GM19023 (cell line): Measurements from ENCODE around the gene GH1.
"Not testable (repeated sequence)": the region's sequence is repeated elsewhere in the genome, so short reads cannot be mapped to it uniquely, and the experiment has no call there.

Source experiments
- ATAC-seq: cut with Tn5 transposase; IDR thresholded peaks from one replicate; pipeline ENCODE4 v1.9.1; 2021; ENCODE audit warnings: mild to moderate bottlenecking, moderate library complexity; ENCODE audit not compliant: unreplicated experiment

GH1 gene

DNA sequence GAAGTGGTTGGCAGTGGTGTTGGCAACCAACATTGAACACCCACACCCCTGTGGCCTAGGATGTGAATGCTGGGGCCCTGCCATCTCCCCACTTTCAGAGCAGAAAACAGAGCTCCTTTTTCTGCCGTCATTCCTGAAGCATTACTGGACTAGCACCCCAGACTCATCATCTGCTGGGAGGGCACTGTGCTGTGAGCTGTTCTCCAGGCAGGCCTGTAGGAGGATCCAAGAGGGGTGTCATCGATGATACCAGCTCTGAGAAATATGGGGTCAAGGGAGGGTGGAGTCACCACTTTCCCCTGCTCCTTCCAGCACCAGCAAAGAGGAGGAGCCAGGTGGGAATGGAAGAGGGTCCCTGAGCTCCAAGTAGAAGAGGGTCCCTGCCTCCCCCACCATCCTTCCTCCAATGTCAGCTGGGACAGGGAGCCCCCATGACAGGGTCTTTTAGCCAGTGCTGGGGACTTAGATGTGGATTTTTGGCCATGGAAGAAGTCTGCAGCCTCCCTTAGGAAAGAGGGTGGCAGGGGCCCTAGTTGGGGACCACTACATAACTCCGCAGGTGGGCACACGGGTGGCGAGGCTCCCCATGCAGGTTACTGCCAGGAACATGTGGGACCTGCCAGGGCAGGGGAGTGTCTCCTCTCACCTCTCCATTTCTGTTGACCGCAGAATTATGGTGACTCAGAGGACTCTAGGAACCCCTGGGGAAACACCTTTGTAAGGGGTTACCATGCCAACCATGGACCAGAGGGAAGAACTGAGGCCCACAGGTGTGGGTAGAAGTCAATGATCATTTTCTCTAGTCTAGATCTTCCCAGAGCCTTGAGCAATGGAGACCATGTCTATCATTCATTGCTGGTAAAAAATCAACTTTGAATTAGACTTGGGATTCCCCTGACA lies 19.5 kb downstream of the GH1 start:
- ATAC-seq, result not testable (repeated sequence)

DNA sequence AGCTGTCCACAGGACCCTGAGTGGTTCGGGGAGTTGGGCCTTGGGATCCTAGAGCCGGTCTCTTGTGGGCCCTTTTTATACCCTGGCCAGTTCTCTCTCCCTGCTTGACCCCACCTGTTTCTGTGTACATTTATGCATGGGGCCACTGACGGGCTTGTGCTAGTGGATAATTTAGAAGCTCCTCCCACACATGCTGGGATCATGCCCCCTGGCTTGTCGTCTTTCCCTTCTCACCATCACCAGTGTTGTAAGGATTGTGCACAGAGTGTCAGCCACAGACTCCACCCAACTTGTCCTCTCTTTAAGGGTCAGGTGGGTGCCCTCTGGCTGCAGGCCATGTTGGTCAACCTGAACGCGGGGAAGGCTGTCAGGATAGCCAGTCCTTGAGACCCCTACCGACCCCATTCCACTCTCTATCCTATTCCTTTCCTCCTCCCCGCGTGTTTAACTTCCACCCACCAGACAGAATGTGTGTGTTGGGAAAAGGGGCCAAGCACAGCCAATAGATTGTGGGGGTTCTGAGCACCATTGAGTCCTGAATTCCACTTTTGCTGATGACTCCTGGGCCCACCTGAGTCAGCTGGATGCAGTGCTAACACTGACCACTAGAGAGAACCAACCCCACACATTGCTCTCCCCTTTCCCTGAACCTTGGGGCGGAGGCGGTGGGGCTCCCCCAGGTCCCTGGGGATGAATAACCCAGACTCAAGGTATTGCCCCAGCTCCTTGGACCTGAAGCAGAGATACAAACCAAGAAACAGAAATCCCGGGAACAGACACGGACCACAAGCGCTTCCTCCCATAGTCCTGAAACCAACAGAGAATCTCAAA lies 21.9 kb downstream of the GH1 start, which contains the start of gene CSH1:
TSS of gene CSH1 (minus strand) at position 51 of the 831 bp plus-strand sequence. CDS start 63 bp downstream, outside the sequence.
- ATAC-seq, result not testable (repeated sequence)

- ATAC-seq, result not testable (repeated sequence)
These were observed 23.8 kb downstream of the GH1 start for GRCh38 chr17:63894821-63895220.

DNA sequence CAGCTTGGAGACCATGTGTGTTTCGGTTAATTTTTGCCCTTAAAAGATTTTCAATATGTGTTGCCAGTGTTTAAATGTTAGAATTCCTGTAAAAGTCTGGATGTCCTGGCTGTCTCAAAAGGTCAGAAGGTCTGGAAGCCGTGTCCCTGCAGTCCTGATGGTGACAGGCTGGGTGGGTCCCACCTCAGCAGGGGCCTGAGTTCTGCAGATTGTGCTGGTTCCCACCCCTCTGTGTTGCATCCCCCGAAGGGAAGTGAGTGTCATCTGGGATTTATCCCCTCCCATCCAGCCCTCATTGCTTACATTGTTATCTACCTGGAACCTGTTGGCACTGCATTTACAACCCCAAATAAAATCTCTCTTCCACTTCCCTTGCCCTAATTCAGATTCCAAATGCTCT lies 24.6 kb downstream of the GH1 start:
- ATAC-seq, result not testable (repeated sequence)

- not testable (repeated sequence) for ATAC-seq
These were observed 26.2 kb downstream of the GH1 start for GRCh38 chr17:63892316-63893037.

DNA sequence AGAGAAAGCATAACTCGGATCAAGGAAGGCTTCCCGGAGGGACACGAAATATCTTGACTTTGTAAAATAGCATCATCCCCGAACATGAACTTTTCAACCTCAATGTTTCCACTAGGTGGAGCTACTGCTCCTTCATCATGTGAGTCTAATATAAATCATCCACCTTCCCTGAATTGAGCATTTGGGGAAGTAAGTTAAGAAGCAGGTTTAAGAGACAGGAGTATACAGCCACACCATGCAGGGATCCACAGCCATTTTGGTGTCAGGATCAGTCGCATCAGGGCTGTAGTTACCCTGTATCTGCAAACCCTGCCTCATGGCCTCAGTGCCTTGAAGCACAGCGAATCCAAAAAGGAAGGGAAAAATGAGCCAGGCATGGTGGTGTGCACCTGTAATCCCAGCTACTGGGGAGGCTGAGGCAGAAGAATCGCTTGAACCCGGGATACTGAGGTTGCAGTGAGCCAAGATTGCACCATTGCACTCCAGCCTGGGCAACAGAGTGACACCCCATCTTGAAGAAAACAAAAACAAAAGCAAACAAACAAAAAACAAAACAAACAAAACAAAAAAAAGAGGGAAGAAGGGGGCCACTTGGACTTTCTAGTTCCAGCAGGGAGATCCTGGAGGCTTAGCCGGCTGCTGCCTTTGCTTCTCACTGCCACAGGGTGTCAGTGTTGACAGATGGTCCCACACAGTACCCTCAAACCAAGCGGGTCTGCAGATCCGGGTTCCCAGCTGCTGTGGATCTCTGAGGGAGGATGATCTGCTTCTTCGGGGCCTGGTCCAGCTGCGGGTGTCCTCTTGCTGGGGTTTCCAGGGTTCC lies 29.4 kb downstream of the GH1 start:
- not testable (repeated sequence) for ATAC-seq

DNA sequence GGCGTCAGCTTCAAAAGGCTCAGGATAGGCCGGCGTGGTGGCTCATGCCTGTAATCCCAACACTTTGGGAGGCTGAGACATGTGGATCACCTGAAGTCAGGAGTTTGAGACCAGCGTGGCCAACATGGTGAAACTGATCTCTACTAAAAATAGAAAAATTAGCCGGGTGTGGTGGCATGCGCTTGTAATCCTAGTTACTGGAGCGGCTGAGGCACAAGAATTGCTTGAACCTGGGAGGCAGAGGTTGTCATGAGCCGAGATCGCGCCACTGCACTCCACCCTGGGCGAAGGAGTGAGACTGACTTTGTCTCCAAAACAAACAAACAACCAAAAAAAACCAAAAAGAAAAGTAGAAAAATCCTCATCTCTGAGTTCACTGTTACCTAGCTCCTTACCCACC lies 33.5 kb downstream of the GH1 start:
- not testable (repeated sequence) for ATAC-seq

DNA sequence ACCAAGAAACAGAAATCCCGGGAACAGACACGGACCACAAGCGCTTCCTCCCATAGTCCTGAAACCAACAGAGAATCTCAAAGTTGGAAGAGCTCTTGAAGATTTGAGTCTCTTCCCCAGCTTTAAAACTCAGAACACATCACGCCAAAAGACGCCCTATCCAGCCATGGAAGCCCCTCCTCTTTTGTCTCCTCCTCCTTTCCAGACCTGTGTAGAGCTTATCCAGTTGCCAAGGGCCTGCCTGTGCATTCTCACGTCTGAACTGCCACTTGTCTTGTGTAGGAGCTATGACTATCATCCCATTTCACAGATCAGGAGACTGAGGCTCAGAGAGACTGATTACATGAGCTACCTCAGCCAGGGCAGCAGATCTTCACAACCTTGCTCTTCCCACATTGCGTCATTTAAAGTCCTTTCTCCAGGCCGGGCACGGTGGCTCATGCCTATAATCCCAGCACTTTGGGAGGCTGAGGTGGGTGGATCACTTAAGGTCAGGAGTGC lies 36.0 kb downstream of the GH1 start:
- not testable (repeated sequence) for ATAC-seq

DNA sequence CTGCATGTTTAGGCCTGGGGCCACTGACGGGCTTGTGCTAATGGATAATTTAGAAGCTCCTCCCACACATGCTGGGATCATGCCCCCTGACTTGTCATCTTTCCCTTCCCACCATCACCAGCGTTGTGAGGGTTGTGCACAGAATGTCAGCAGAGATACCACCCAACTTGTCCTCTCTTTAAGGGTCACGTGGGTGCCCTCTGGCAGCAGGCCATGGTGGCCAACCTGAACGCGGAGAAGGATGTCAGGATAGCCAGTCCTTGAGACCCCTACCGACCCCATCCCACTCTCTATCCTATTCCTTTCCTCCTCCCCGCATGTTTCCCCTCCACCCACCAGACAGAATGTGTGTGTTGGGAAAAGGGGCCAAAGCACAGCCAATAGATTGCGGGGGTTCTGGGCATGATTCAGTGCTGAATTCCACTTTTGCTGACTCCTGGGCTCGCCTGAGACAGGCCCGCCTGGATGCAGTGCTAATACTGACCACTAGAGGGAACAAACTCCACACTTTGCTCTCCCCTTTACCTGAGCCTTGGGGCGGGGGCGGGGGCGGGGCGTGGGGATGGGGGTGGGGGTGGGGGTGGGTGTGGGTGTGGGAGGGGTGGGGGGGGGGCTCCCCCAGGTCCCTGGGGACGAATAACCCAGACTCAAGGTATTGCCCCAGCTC lies 36.6 kb downstream of the GH1 start, which contains the start of gene GH2:
TSS of gene GH2 (minus strand) at position 10 of the 667 bp plus-strand sequence. CDS start 143 bp downstream, outside the sequence.
- ATAC-seq, result no peak

GRCh38 chr17:63881337-63881736 lies 37.3 kb downstream of the GH1 start:
- ATAC-seq, result not testable (repeated sequence)

DNA sequence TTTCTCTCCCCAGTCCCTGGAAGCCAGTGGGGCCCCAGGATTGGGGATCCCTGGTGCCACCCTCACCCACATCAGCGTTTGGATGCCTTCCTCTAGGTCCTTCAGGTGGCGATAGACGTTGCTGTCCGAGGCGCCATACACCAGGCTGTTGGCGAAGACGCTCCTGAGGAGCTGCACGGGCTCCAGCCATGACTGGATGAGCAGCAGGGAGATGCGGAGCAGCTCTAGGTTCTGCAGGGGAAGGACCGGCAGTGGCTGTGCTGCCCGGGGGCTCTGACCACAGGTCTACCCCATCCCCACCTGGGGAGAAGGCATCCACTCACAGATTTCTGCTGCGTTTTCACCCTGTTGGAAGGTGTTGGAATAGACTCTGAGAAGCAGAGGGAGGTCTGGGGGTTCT lies 37.9 kb downstream of the GH1 start:
- no peak for ATAC-seq

GRCh38 chr17:63878413-63878812 lies 40.2 kb downstream of the GH1 start:
- ATAC-seq, result not testable (repeated sequence)

DNA sequence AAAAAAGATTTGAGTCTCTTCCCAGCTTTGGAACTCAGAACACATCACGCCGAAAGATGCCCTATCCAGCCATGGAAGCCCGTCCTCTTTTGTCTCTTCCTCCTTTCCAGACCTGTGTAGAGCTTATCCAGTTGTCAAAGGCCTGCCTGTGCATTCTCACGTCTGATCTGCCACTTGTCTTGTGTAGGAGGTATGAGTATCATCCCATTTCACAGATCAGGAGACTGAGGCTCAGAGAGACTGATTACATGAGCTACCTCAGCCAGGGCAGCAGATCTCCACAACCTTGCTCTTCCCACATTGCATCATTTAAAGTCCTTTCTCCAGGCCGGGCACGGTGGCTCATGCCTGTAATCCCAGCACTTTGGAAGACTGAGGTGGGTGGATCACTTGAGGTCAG lies 43.9 kb downstream of the GH1 start:
- ATAC-seq, result not testable (repeated sequence)

DNA sequence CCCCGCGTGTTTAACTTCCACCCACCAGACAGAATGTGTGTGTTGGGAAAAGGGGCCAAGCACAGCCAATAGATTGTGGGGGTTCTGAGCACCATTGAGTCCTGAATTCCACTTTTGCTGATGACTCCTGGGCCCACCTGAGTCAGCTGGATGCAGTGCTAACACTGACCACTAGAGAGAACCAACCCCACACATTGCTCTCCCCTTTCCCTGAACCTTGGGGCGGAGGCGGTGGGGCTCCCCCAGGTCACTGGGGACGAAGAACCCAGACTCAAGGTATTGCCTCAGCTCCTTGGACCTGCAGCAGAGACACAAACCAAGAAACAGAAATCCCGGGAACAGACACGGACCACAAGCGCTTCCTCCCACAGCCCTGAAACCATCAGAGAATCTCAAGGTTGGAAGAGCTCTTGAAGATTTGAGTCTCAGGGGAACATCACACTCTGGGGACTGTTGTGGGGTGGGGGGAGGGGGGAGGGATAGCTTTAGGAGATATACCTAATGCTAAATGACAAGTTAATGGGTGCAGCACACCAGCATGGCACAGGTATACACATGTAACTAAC lies 44.5 kb downstream of the GH1 start:
- ATAC-seq, result not testable (repeated sequence)

DNA sequence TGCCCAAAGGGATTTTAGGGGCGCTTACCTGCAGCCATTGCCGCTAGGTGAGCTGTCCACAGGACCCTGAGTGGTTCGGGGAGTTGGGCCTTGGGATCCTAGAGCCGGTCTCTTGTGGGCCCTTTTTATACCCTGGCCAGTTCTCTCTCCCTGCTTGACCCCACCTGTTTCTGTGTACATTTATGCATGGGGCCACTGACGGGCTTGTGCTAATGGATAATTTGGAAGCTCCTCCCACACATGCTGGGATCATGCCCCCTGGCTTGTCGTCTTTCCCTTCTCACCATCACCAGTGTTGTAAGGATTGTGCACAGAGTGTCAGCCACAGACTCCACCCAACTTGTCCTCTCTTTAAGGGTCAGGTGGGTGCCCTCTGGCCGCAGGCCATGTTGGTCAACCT lies 45.1 kb downstream of the GH1 start, which contains the start of gene CSH2:
TSS of gene CSH2 (minus strand) at position 101 of the 400 bp plus-strand sequence. CDS start at position 38, 63 bp downstream.
- ATAC-seq, result not testable (repeated sequence)

GRCh38 chr17:63871646-63872365 lies 46.8 kb downstream of the GH1 start:
- ATAC-seq, result not testable (repeated sequence)

- not testable (repeated sequence) for ATAC-seq
These were observed 48.4 kb downstream of the GH1 start for GRCh38 chr17:63870292-63870665.
